ENCODE results near the gene LST1. TPM values are rescaled to one million over a fixed set of nuclear protein-coding genes. Genes with fewer than 3 reads are reported as not detected.

LST1 gene
- total and polyA plus RNA-seq, 2 of the 8 experiments (the other 6 are each of a cell fraction or from before 2014, with no cell fraction given) = not detected

DNA sequence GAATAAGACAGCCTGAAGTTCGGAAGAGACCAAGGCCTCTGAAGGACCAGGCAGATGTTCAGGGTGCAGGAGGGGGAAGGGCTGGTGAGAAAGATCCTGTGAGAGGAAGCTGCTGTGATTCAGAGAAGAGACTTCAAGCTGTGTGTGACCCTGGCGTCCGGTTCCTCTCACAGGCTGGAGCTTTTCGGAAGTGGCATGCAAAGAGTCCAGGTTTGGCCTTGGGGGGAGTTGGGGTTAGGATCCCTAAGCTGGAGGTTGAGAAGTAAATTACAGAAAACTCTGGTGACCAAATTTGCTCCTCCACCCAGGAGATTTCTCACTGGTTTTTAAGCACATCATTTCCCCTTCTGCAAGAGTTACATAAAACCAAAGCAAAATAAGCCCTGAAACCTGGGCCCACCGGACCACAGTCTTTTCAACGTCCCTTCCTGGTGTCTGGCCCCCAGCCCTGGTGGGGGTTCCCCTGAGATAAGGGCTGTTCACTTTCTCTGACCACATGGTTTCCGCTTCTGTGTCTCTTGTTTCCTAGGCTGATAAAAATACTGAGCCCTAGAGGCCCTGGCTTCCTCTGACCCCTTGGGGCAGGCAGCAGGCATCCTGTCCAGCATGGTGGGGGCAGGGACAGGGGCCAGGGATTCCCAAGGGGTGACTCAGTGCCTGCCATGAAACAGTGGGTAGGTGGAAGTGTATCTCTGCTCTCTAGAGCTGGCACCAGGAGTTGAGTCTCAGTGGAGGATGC lies 25.9 kb upstream of the LST1 start (continued):
- TF ChIP-seq RXRA (IDR thresholded peaks at IDR 0.05; ENCODE audit: insufficient read depth, low read depth, low read length) = no peak
